Mesodermal cell (in vitro differentiated cells): ENCODE results near the gene CTSV. TPM values are rescaled to one million over a fixed set of nuclear protein-coding genes. Genes with fewer than 3 reads are reported as not detected.
A peak's percentile ranks its signal among the peaks of the same experiment; 100 is the strongest.
"Not testable (repeated sequence)": the region's sequence is repeated elsewhere in the genome, so short reads cannot be mapped to it uniquely, and the experiment has no call there.

Experiments
- H3K27ac ChIP-seq: 2 replicates; pipeline ENCODE4 v1.7.0; 2013; ENCODE audit warnings: mild to moderate bottlenecking, low read depth, low read length, moderate library complexity; ENCODE audit not compliant: severe bottlenecking
- H3K36me3 ChIP-seq: 2 replicates; pipeline ENCODE4 v1.7.1; 2013; ENCODE audit warnings: mild to moderate bottlenecking, low read length, moderate library complexity; ENCODE audit not compliant: control insufficient read depth, insufficient read depth
- H3K4me1 ChIP-seq: one replicate; pipeline ENCODE4 v1.7.1; 2013; ENCODE audit warnings: mild to moderate bottlenecking, low read length; ENCODE audit not compliant: insufficient read depth, control insufficient read depth, poor library complexity, severe bottlenecking
- H3K4me3 ChIP-seq: 2 replicates; pipeline ENCODE4 v1.7.0; 2013; ENCODE audit warnings: low read length, control low read depth, mild to moderate bottlenecking; ENCODE audit not compliant: insufficient read depth, poor library complexity, severe bottlenecking; ENCODE audit errors: extremely low read depth
- H3K9me3 ChIP-seq: 2 replicates; pipeline ENCODE4 v1.7.1; 2013; ENCODE audit warnings: mild to moderate bottlenecking, low read length, moderate library complexity; ENCODE audit not compliant: control insufficient read depth
- whole genome bisulfite sequencing, 2 experiments: methylation state at CpG; one replicate each; pipeline ENCODE4 v1.1.5; 2013; ENCODE audit warnings: missing lambda C conversion rate in 2 of 2; ENCODE audit not compliant: insufficient coverage in 2 of 2; 5-methylcytosine and 5-hydroxymethylcytosine counted together
- polyA plus RNA-seq, 2 experiments: library from polyadenylated mRNA; stranded (reverse); fragments of 50-300 nt; gene quantifications; one replicate each; pipeline ENCODE4 v1.2.3, GENCODE V29; 2013

CTSV gene
- polyA plus RNA-seq (2013, experiment 1 of 2), result 36.3 TPM
- 43.6 TPM for polyA plus RNA-seq (2013, experiment 2 of 2)

GRCh38 chr9:97038611-97039513 is at the start of gene CTSV:
Gene CTSV (minus strand): TSS chr9:97039142. CDS start chr9:97038043, 1,099 bp downstream.
- H3K4me3 ChIP-seq, result peak within 1 kb of the TSS; percentile 66
- no peaks in the 10 kb centered on the region for H3K9me3 ChIP-seq
- WGBS, 2 experiments, result 0 to 1% methylated on average over 51 to 63 of the region's 80 CpGs
- H3K4me1 ChIP-seq, result no peaks in the 10 kb centered on the region
- H3K27ac ChIP-seq, result peak within 1 kb of the TSS; percentile 78
- peaks cover 22% of the 10 kb centered on the region for H3K36me3 ChIP-seq

GRCh38 chr9:97087668-97088215 is 48.8 kb upstream of the CTSV start:
- peaks cover 16% of the 10 kb centered on the region for H3K4me1 ChIP-seq
- WGBS, 2 experiments, result 90 to 100% methylated on average over 1 to 2 of the region's 3 CpGs
- H3K36me3 ChIP-seq, H3K4me3 ChIP-seq, H3K9me3 ChIP-seq: not testable (repeated sequence)
- peak overlapping the region; percentile 29 for H3K27ac ChIP-seq

DNA sequence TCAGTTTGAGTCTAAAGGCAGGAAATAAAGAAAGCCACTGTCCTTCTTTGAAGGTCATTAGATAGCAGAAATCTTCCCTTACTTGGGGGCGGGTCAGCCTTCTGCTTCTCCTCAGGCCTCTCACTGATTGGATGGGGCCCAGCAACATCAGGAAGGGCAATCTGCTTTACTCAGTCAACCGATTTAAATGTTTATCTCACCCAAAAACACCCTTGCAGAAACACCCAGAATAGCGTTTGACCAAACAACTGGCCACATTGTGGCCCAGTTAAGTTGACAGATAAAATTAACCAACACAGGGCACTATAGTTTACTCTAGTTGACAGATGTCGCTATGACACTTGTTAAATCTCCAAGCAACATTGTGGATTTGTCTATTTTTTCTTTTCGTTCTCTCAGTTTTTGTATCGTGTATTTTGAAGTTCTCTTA is 45.6 kb upstream of the CTSV start:
- not testable (repeated sequence) for H3K4me3 ChIP-seq, H3K36me3 ChIP-seq, H3K9me3 ChIP-seq, H3K27ac ChIP-seq
- H3K4me1 ChIP-seq, result peaks cover 16% of the 10 kb centered on the region
- WGBS, 2 experiments, result 88 to 90% methylated on average over 4 of the region's 6 CpGs

DNA sequence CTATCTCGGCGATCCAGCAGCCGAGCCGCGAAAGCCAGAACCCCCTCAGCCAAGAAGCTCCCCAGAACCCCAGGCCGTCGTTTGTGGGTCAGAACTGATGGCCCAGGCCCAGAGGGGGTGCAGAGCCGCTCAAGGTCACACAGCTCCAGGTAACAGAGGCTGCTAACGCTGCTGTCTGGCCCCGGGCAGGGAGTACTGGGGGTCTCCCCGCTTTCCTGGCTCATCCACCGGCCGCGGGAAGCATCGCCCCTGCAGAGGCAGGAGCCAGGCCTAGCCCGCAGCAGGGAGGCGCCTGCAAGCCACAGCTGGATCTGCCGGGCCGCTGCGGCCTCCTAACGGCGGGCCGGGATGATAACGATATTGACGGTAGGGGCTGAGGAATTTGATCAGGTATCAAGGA is 39.4 kb upstream of the CTSV start:
- H3K9me3 ChIP-seq, result no peaks in the 10 kb centered on the region
- H3K4me1 ChIP-seq, result no peaks in the 10 kb centered on the region
- H3K27ac ChIP-seq, result no peak overlapping the region
- H3K4me3 ChIP-seq, result no peak overlapping the region
- no peaks in the 10 kb centered on the region for H3K36me3 ChIP-seq
- 95 to 96% methylated on average over 19 to 24 of the region's 25 CpGs for WGBS, 2 experiments

- H3K27ac ChIP-seq, result no peak overlapping the region
- H3K4me1 ChIP-seq, result peaks cover 2% of the 10 kb centered on the region
- no peaks in the 10 kb centered on the region for H3K9me3 ChIP-seq
- H3K4me3 ChIP-seq, result no peak overlapping the region
- H3K36me3 ChIP-seq, result no peaks in the 10 kb centered on the region
- 97% methylated on average over 33 to 34 of the region's 37 CpGs for WGBS, 2 experiments
Observed at GRCh38 chr9:97077452-97078295, 38.7 kb upstream of the CTSV start.

DNA sequence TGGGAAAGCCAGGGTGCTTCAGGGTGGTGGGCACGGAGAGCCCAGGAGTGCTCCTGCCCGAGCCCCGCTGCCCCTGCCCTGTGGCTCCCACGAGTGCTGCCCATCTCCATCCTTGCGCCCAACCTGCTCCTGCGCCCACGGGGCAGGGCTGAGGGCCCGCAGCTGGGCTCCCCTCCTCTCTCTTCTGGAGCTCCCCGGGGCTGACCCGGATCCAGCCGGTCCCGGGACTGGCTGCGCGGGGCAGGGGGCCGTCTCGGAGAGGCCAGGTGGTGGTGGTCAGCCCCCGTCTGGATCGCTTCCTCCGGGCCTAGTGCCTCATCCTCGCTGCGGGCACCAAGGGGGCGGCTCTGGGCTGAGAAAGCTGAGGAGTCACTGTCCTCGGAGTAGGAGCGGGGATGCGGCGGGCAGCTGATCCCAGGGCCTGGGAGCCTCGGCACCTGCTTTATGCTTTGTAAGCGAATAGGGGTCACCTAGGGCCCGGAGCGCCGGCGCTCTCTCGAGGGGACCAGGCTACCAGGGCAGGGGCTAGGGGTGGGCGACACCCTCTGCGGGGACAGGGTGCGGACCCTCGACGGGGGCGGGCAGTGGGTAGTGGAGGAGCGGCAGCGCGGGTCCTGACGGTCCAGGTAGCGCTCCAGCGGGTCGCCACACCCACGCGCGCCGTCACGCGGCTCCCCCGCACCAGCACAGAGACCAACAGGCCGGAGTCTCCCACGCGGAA is 37.9 kb upstream of the CTSV start:
- not testable (repeated sequence) for H3K4me3 ChIP-seq, H3K4me1 ChIP-seq, H3K27ac ChIP-seq, H3K36me3 ChIP-seq, H3K9me3 ChIP-seq
- 94 to 95% methylated on average over 36 to 56 of the region's 56 CpGs for WGBS, 2 experiments

- peaks cover 4% of the 10 kb centered on the region for H3K4me1 ChIP-seq
- H3K4me3 ChIP-seq, result no peak overlapping the region
- no peaks in the 10 kb centered on the region for H3K36me3 ChIP-seq
- H3K27ac ChIP-seq, result no peak overlapping the region
- H3K9me3 ChIP-seq, result no peaks in the 10 kb centered on the region
- 50 to 90% methylated on average over 1 to 9 of the region's 11 CpGs for WGBS, 2 experiments
Observed at GRCh38 chr9:97076238-97076637, 37.3 kb upstream of the CTSV start.

DNA sequence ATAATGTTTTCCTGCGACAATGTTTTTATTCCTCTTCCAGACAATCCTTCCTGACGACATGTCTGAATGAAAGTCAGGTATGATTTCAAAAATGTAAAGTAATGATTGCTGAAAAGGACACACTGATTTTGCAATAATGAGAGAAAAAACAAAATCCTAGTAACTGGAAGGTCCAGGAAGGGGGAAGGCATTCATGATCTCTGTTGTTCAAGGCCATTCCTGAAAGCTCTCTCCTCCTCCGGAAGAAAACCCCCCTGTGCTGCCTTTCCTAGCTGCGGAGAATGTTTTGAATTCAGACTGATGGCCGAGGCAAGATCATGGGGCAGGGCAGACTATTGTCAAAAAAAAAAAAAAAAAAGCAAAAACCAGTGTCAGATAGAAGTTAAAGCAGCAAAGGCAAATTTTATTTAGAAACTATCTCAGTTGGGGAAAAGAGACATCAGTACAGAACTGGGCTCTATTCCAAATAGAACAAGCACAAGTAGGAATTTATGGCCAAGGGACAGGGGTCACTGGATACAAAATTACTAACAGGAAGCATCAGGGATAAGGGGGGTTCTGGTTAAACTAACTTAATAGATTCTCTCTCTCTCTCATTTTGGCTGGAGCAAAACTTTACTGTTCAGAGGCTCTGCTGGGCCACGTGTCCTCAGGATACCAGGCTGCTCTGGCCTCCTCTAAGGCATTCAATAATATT is 36.5 kb upstream of the CTSV start:
- H3K36me3 ChIP-seq, result no peaks in the 10 kb centered on the region
- 73% methylated on average over 4 of the region's 6 CpGs; no CpG with 5 or more reads in 1 of the 2 experiments for WGBS, 2 experiments
- H3K9me3 ChIP-seq, result no peaks in the 10 kb centered on the region
- H3K4me3 ChIP-seq, result no peak overlapping the region
- H3K27ac ChIP-seq, result no peak overlapping the region
- peaks cover 4% of the 10 kb centered on the region for H3K4me1 ChIP-seq

GRCh38 chr9:97073506-97073905 is 34.6 kb upstream of the CTSV start:
- no peaks in the 10 kb centered on the region for H3K9me3 ChIP-seq
- no peak overlapping the region for H3K4me3 ChIP-seq
- H3K36me3 ChIP-seq, result no peaks in the 10 kb centered on the region
- H3K27ac ChIP-seq, result no peak overlapping the region
- WGBS, 2 experiments, result no CpG with 5 or more reads among the region's 1 CpG
- peaks cover 4% of the 10 kb centered on the region for H3K4me1 ChIP-seq
